Heart left ventricle (tissue), 16 donors: ENCODE data around the gene NCKAP1. TPM values are rescaled to one million over a fixed set of nuclear protein-coding genes. Genes with fewer than 3 reads are reported as not detected.
A peak's percentile ranks its signal among the peaks of the same experiment; 100 is the strongest.

Experiments used
- ATAC-seq, 4 donors: fragments of 200-7000 bp; cut with Tn5 transposase; one replicate each; pipeline ENCODE4 v1.9.1; 2020 to 2022; ENCODE audit warnings: moderate library complexity in 4 of 4, mild to moderate bottlenecking in 3 of 4, moderate number of reproducible peaks in 1 of 4
- DNase-seq, 5 donors: peaks; one replicate each; pipeline ENCODE4 v3.0.0-alpha.2; 2020
- H3K27ac ChIP-seq, 12 donors: fragments of 200-600 bp; sonication (generic) in 4 of 12; one replicate each; pipeline versions ENCODE4 v1.5.0 to v1.8.0; 2016 to 2022; ENCODE audit warnings: mild to moderate bottlenecking in 2 of 12
- H3K27me3 ChIP-seq, 9 donors: fragments of 200-600 bp; sonication (generic) in 2 of 9; one replicate each; pipeline versions ENCODE4 v1.5.1 to v1.8.0; 2016 to 2022; ENCODE audit warnings: mild to moderate bottlenecking in 3 of 9
- H3K36me3 ChIP-seq, 9 donors: fragments of 200-600 bp; sonication (generic) in 2 of 9; one replicate each; pipeline versions ENCODE4 v1.5.0 to v1.8.0; 2018 to 2022; ENCODE audit warnings: mild to moderate bottlenecking in 2 of 9
- H3K4me1 ChIP-seq, 12 donors: fragments of 200-600 bp; sonication (generic) in 4 of 12; one replicate each; pipeline versions ENCODE4 v1.5.0 to v1.8.0; 2016 to 2022; ENCODE audit warnings: mild to moderate bottlenecking in 3 of 12
- H3K4me3 ChIP-seq, 12 donors: fragments of 200-600 bp; sonication (generic) in 4 of 12; one replicate each; pipeline versions ENCODE4 v1.5.0 to v1.8.0; 2017 to 2022; ENCODE audit warnings: mild to moderate bottlenecking in 9 of 12, moderate library complexity in 4 of 12
- H3K9me3 ChIP-seq, 12 donors: fragments of 200-600 bp; sonication (generic) in 4 of 12; one replicate each; pipeline versions ENCODE4 v1.5.0 to v1.8.0; 2016 to 2022; ENCODE audit warnings: mild to moderate bottlenecking in 1 of 12
- POLR2A ChIP-seq, 2 donors: fragments of 450-650 bp; IDR thresholded peaks; one replicate each; pipeline ENCODE4 v1.6.1; 2017; ENCODE audit warnings: antibody characterized with exemption in 2 of 2, mild to moderate bottlenecking in 2 of 2, moderate library complexity in 2 of 2
- WGBS, 4 donors: extraction: QIAGEN DNeasy Blood & Tissue Kit in 2 of 4; methylation state at CpG; one replicate each; pipeline versions ENCODE4 v1.1.5 to v1.1.7; 2013 to 2018; 5-methylcytosine and 5-hydroxymethylcytosine counted together
- intact Hi-C, 10 donors: fragments of 100-400 bp; cut with DNase I; formaldehyde crosslinking; loops; one replicate each; pipeline versions ENCODE4 v1.11.1 to v1.14.2; 2022
- polyA plus RNA-seq, 2 donors: library from polyadenylated mRNA; stranded (reverse); fragments of 200-250 nt; gene quantifications; one replicate each; pipeline ENCODE4 v1.2.3, GENCODE V29; 2013
- total RNA-seq, 9 donors: library from RNA; depleted of rRNA in 2 of 9; stranded (reverse); fragments of >200 nt in 2 of 9; fragmentation: NEBNext Ultra II Directional in 3 of 9; extraction: Animal tissue kit (Norgen Biotek cat#: 25700) in 3 of 9; gene quantifications; one replicate each; pipeline versions ENCODE4 v1.1.0 to v1.2.4, GENCODE V29; 2016 to 2023
- TF ChIP-seq, protein P1 (sequence below), 12 donors: fragments of 200-600 bp; sonication (generic) in 4 of 12; IDR thresholded peaks; one replicate each; pipeline versions ENCODE4 v1.5.0 to v1.8.0; 2018 to 2022; ENCODE audit warnings: antibody characterized with exemption in 12 of 12, mild to moderate bottlenecking in 5 of 12
- donor health status: ischemic (EF 13 %, LVEDD 7.1; RV severe dilation, severe dysfunction).
- donor health status: healthy with polysubstance abuse.
- donor health status: DM: no; HTN: yes; CAD: no.
- donor health status: DM: no; HTN: no; CAD: no.
- donor health status: ischemic (EF 25% LVEDD 6.9; RV normal size, moderate dysfunction).
- donor health status: ischemic (EF 25% LVEDD 5.7; RV mildly dilated, moderate dysfunction).
- donor health status: healthy.
- donor health status: DM: yes; HTN: yes; CAD: no.
- donor health status: ischemic (EF 35%, LVEDD 5.7; RV mildly dilated, moderate dysfunction).
- donor health status: nonischemic (EF 11% LVEDD 7.7; RV severe dilation, severe dysfunction).
- donor health status: DM: yes; HTN: yes; CAD: no.
- donor health status: PGD.
- donor health status: ischemic (EF 29% LVEDD 5.4; RV normal size, mild dysfunction).
- donor health status: nonischemic (EF 23%, LVEDD 6.1; RV moderate dilation, normal function).

NCKAP1 gene
- total and polyA plus RNA-seq, 11 donors: 33.5 to 168 (median 138) TPM

- peaks cover 0 to 18% (median 0%) of the 10 kb centered on the region in 9 donors for H3K27me3 ChIP-seq
- peak; percentile 73 to 84 (median 76) for DNase-seq
- 2 to 4% (median 3%) methylated on average over 40 to 57 of the region's 57 CpGs for WGBS, 4 donors
- H3K36me3 ChIP-seq: no peaks in the 10 kb centered on the region
- no peak for TF ChIP-seq POLR2A (IDR thresholded peaks at IDR 0.05)
- TF ChIP-seq, protein P1, sequence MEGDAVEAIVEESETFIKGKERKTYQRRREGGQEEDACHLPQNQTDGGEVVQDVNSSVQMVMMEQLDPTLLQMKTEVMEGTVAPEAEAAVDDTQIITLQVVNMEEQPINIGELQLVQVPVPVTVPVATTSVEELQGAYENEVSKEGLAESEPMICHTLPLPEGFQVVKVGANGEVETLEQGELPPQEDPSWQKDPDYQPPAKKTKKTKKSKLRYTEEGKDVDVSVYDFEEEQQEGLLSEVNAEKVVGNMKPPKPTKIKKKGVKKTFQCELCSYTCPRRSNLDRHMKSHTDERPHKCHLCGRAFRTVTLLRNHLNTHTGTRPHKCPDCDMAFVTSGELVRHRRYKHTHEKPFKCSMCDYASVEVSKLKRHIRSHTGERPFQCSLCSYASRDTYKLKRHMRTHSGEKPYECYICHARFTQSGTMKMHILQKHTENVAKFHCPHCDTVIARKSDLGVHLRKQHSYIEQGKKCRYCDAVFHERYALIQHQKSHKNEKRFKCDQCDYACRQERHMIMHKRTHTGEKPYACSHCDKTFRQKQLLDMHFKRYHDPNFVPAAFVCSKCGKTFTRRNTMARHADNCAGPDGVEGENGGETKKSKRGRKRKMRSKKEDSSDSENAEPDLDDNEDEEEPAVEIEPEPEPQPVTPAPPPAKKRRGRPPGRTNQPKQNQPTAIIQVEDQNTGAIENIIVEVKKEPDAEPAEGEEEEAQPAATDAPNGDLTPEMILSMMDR (IDR thresholded peaks at IDR 0.05): no peak
- intact Hi-C loops: no loop called here
- H3K27ac ChIP-seq: peak within 1 kb of the TSS in 9 of 12 donors; percentile 14 to 79 (median 58)
- H3K4me1 ChIP-seq: peaks cover 0 to 28% (median 9%) of the 10 kb centered on the region in 12 donors
- peak; percentile 55 to 85 (median 80) for ATAC-seq
- no peaks in the 10 kb centered on the region for H3K9me3 ChIP-seq
- peak within 1 kb of the TSS; percentile 13 to 66 (median 50) for H3K4me3 ChIP-seq
Measured at GRCh38 chr2:182866461-182867406, 171.5 kb downstream of the NCKAP1 start, which contains the start of gene FRZB. TSS of gene FRZB (minus strand) at chr2:182866637. CDS start at chr2:182866552, 85 bp downstream.

GRCh38 chr2:182866095-182866460 lies 172.2 kb downstream of the NCKAP1 start:
- peak; percentile 27 to 47 (median 42) for ATAC-seq
- Histone ChIP-seq H3K4me1 (peaks cover 0 to 28% (median 9%) of the 10 kb centered on the region in 12 donors), H3K27ac (peak overlapping the region in 6 of 12 donors; percentile 3 to 79 (median 47)), H3K9me3 (no peaks in the 10 kb centered on the region), H3K4me3 (peak overlapping the region; percentile 13 to 66 (median 50)), H3K27me3 (peaks cover 0 to 18% (median 0%) of the 10 kb centered on the region in 9 donors), H3K36me3 (no peaks in the 10 kb centered on the region)
- WGBS, 4 donors: 20 to 36% (median 29%) methylated on average over 15 to 19 of the region's 19 CpGs
- DNase-seq: peak in 2 of 5 donors; percentile 23 to 34
- intact Hi-C loops: no loop called here
- TF ChIP-seq, protein P1 (IDR thresholded peaks at IDR 0.05): no peak
- TF ChIP-seq POLR2A (IDR thresholded peaks at IDR 0.05): no peak

DNA sequence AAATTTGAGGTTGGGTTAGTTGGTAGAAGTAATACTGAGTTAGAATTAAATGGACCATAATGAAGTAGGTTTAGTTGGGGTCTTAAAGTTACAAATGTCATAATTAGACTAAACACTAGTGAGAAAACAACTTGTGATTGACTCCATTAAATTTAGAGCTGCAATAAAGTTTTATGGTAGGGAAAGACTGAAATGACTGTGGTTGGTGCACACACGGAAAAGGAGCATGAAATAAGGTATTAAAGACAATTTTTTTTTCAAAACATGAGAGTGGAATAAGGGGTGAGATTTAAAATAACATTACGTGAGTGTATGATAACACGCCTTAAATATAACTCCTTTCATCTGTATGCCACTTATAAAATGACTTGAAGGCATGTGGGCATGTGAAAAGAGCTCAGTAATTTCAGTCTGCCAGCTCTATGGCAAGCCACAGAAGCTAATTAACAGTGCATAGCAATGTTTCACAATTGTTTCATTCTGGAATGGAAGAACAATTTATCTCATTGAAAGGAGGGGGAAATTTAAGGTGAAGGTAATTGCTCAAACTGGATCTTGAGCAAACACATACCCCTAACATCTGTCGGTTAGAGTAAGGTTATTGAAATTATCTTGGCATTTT lies 173.2 kb downstream of the NCKAP1 start:
- Histone ChIP-seq H3K27me3 (peaks cover 0 to 18% (median 0%) of the 10 kb centered on the region in 9 donors), H3K9me3 (no peaks in the 10 kb centered on the region), H3K4me1 (peaks cover 0 to 28% (median 9%) of the 10 kb centered on the region in 12 donors), H3K27ac (no peak overlapping the region), H3K36me3 (no peaks in the 10 kb centered on the region), H3K4me3 (peak overlapping the region in 3 of 12 donors; percentile 59 to 66 (median 65))
- no peak for DNase-seq
- no peak for ATAC-seq
- 91 to 94% (median 92%) methylated on average over 4 of the region's 4 CpGs for WGBS, 4 donors
- TF ChIP-seq, protein P1 (IDR thresholded peaks at IDR 0.05): no peak
- TF ChIP-seq POLR2A (IDR thresholded peaks at IDR 0.05): no peak
- intact Hi-C loops: no loop called here

DNA sequence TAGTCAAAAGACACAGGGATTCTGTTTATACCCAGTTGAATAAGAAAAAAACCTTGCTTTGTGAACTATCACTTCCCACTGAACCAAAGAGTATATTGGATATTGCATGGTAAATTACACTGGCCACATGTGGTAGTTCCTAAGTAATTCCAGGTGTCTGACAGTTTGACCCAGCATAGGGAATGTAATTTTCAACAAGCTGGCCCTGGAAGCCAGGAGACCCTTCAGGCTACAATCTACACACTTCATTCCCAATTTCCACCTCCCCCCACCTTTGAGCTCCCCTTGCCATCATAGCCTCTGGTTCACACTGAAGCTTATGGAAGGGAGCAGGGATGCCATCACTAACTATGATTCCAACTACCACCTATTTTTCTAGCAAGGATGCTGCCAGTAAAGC lies 174.6 kb downstream of the NCKAP1 start:
- Histone ChIP-seq H3K27ac (no peak overlapping the region), H3K4me3 (no peak overlapping the region), H3K9me3 (no peaks in the 10 kb centered on the region), H3K36me3 (no peaks in the 10 kb centered on the region), H3K27me3 (peaks cover 0 to 18% (median 0%) of the 10 kb centered on the region in 9 donors), H3K4me1 (peaks cover 0 to 28% (median 9%) of the 10 kb centered on the region in 12 donors)
- intact Hi-C loops: no loop called here
- no peak for DNase-seq
- no peak for TF ChIP-seq POLR2A (IDR thresholded peaks at IDR 0.05)
- TF ChIP-seq, protein P1 (IDR thresholded peaks at IDR 0.05): no peak
- no peak for ATAC-seq
